ENCODE measurements around the gene MGME1.

The MGME1 gene

GRCh38 chr20:17940224-17940971 is 28.4 kb upstream of the MGME1 start:
- DNase-seq (ENCODE audit: extremely low read depth in 1 of 2, low read depth in 1 of 2) = no peak

GRCh38 chr20:17941087-17941825 is 27.6 kb upstream of the MGME1 start:
- no peak for DNase-seq (ENCODE audit: extremely low read depth in 1 of 2, low read depth in 1 of 2)

GRCh38 chr20:17941826-17942196 is 27.0 kb upstream of the MGME1 start:
- no peak for DNase-seq (ENCODE audit: extremely low read depth in 1 of 2, low read depth in 1 of 2)

- DNase-seq (ENCODE audit: extremely low read depth in 1 of 2, low read depth in 1 of 2) = no peak
Observed at GRCh38 chr20:17943343-17943742, 25.5 kb upstream of the MGME1 start.

- DNase-seq (ENCODE audit: extremely low read depth in 1 of 2, low read depth in 1 of 2) = no peak
Observed at GRCh38 chr20:17944854-17945474, 23.9 kb upstream of the MGME1 start.

- DNase-seq (ENCODE audit: extremely low read depth in 1 of 2, low read depth in 1 of 2) = no peak
Observed at GRCh38 chr20:17946040-17946439, 22.8 kb upstream of the MGME1 start.

GRCh38 chr20:17946572-17947473 is 22.0 kb upstream of the MGME1 start:
- DNase-seq (ENCODE audit: extremely low read depth in 1 of 2, low read depth in 1 of 2) = no peak

- no peak for DNase-seq (ENCODE audit: extremely low read depth in 1 of 2, low read depth in 1 of 2)
Observed at GRCh38 chr20:17947474-17947815, 21.4 kb upstream of the MGME1 start.

GRCh38 chr20:17948442-17948841 is 20.4 kb upstream of the MGME1 start:
- no peak for DNase-seq (ENCODE audit: extremely low read depth in 1 of 2, low read depth in 1 of 2)

GRCh38 chr20:17949899-17950298 is 18.9 kb upstream of the MGME1 start:
- DNase-seq (ENCODE audit: extremely low read depth in 1 of 2, low read depth in 1 of 2) = no peak

GRCh38 chr20:17950670-17951069 is 18.1 kb upstream of the MGME1 start:
- no peak for DNase-seq (ENCODE audit: extremely low read depth in 1 of 2, low read depth in 1 of 2)

GRCh38 chr20:17951323-17951722 is 17.5 kb upstream of the MGME1 start:
- no peak for DNase-seq (ENCODE audit: extremely low read depth in 1 of 2, low read depth in 1 of 2)

GRCh38 chr20:17952692-17953684 is 15.8 kb upstream of the MGME1 start:
- DNase-seq (ENCODE audit: extremely low read depth in 1 of 2, low read depth in 1 of 2) = no peak

- no peak for DNase-seq (ENCODE audit: extremely low read depth in 1 of 2, low read depth in 1 of 2)
Observed at GRCh38 chr20:17953935-17954334, 14.9 kb upstream of the MGME1 start.

- no peak for DNase-seq (ENCODE audit: extremely low read depth in 1 of 2, low read depth in 1 of 2)
Observed at GRCh38 chr20:17955302-17955701, 13.5 kb upstream of the MGME1 start.

GRCh38 chr20:17956099-17956685 is 12.6 kb upstream of the MGME1 start:
- DNase-seq (ENCODE audit: extremely low read depth in 1 of 2, low read depth in 1 of 2) = no peak

- no peak for DNase-seq (ENCODE audit: extremely low read depth in 1 of 2, low read depth in 1 of 2)
Observed at GRCh38 chr20:17957505-17958363, 11.1 kb upstream of the MGME1 start.

- no peak for DNase-seq (ENCODE audit: extremely low read depth in 1 of 2, low read depth in 1 of 2)
Observed at GRCh38 chr20:17958373-17959256, 10.2 kb upstream of the MGME1 start.

All from stimulated activated CD8-positive, alpha-beta memory T cell treated with anti-CD3 and anti-CD28 coated beads, Interleukin-7, amount 100 ng/mL, for 48 hours (primary cell).